Activated naive CD4-positive, alpha-beta T cell treated with Interleukin-2 at 50 U/mL for 16 hours (primary cell): ENCODE results near the gene WDR48.
"Not testable (repeated sequence)": the region's sequence is repeated elsewhere in the genome, so short reads cannot be mapped to it uniquely, and the experiment has no call there.

Source experiments
- DNase-seq: peaks from one replicate; pipeline ENCODE4 v3.0.0-alpha.2; 2020

The WDR48 gene

GRCh38 chr3:39051649-39052561 is at the start of gene WDR48, which contains the start of gene SCN11A:
Gene WDR48, plus strand, starts transcription at chr3:39052016. Its CDS starts 10 bp downstream, at chr3:39052026.
Gene SCN11A, minus strand, starts transcription at chr3:39051944. Its CDS starts 101,582 bp downstream, at chr3:38950362.
- DNase-seq, result peak; percentile 94

GRCh38 chr3:39005295-39005694 is 46.5 kb upstream of the WDR48 start:
- no peak for DNase-seq

GRCh38 chr3:39011191-39011736 is 40.6 kb upstream of the WDR48 start:
- no peak for DNase-seq

- DNase-seq, result no peak
Measured at GRCh38 chr3:39013289-39013688, 38.5 kb upstream of the WDR48 start.

- DNase-seq, result no peak
Measured at GRCh38 chr3:39013921-39014509, 37.8 kb upstream of the WDR48 start.

GRCh38 chr3:39015418-39015817 is 36.4 kb upstream of the WDR48 start:
- DNase-seq, result no peak

- no peak for DNase-seq
Measured at GRCh38 chr3:39019299-39019698, 32.5 kb upstream of the WDR48 start.

GRCh38 chr3:39021029-39021428 is 30.8 kb upstream of the WDR48 start:
- no peak for DNase-seq

- no peak for DNase-seq
Measured at GRCh38 chr3:39021465-39022285, 30.1 kb upstream of the WDR48 start.

GRCh38 chr3:39022286-39022630 is 29.6 kb upstream of the WDR48 start:
- DNase-seq, result no peak

GRCh38 chr3:39024497-39024896 is 27.3 kb upstream of the WDR48 start:
- no peak for DNase-seq

GRCh38 chr3:39025222-39025970 is 26.4 kb upstream of the WDR48 start:
- DNase-seq, result no peak

GRCh38 chr3:39028546-39028945 is 23.3 kb upstream of the WDR48 start:
- DNase-seq, result no peak

GRCh38 chr3:39029556-39029955 is 22.3 kb upstream of the WDR48 start:
- no peak for DNase-seq

GRCh38 chr3:39038165-39038564 is 13.7 kb upstream of the WDR48 start:
- no peak for DNase-seq

- no peak for DNase-seq
Measured at GRCh38 chr3:39050029-39050428, 1.8 kb upstream of the WDR48 start.

GRCh38 chr3:39052583-39052982 is 767 bp downstream of the WDR48 start:
- no peak for DNase-seq

- DNase-seq, result no peak
Measured at GRCh38 chr3:39053696-39054095, 1.9 kb downstream of the WDR48 start.

GRCh38 chr3:39056151-39056550 is 4.3 kb downstream of the WDR48 start:
- no peak for DNase-seq

GRCh38 chr3:39061228-39061627 is 9.4 kb downstream of the WDR48 start:
- not testable (repeated sequence) for DNase-seq

- no peak for DNase-seq
Measured at GRCh38 chr3:39062180-39062579, 10.4 kb downstream of the WDR48 start.

- no peak for DNase-seq
Measured at GRCh38 chr3:39063143-39063542, 11.3 kb downstream of the WDR48 start.
